Right atrium auricular region (tissue), 2 donors: ENCODE results near the gene PIK3C3. TPM values are rescaled to one million over a fixed set of nuclear protein-coding genes. Genes with fewer than 3 reads are reported as not detected.

Source experiments
- DNase-seq: peaks from one replicate; pipeline ENCODE4 v3.0.0-alpha.2; 2019; ENCODE audit warnings: low spot score
- H3K27ac ChIP-seq, 2 donors: fragments of 200-600 bp; sonication (generic); 1 replicate in 1 of 2; 2 replicates in 1 of 2; pipeline ENCODE4 v1.5.1; 2016 to 2019
- H3K27me3 ChIP-seq, 2 donors: fragments of 200-600 bp; sonication (generic); one replicate each; pipeline versions ENCODE4 v1.5.1 to v1.6.0; 2017 to 2019
- H3K36me3 ChIP-seq: fragments of 200-600 bp; sonication (generic); one replicate; pipeline ENCODE4 v1.5.1; 2016
- H3K4me1 ChIP-seq, 2 donors: fragments of 200-600 bp; sonication (generic); one replicate each; pipeline versions ENCODE4 v1.5.1 to v1.6.0; 2017 to 2019
- H3K4me3 ChIP-seq, 2 donors: fragments of 200-600 bp; sonication (generic); 1 replicate in 1 of 2; 2 replicates in 1 of 2; pipeline ENCODE4 v1.5.1; 2017 to 2019; ENCODE audit warnings: mild to moderate bottlenecking in 1 of 2, moderate library complexity in 1 of 2
- H3K9me3 ChIP-seq, 2 donors: fragments of 200-600 bp; sonication (generic); one replicate each; pipeline ENCODE4 v1.5.1; 2019
- CTCF ChIP-seq, 2 donors: fragments of 200-600 bp; sonication (generic); IDR thresholded peaks; one replicate each; pipeline ENCODE4 v1.5.1; 2019; ENCODE audit warnings: antibody characterized with exemption in 2 of 2
- total RNA-seq, 2 donors: library from RNA; depleted of rRNA; stranded (reverse); fragments of >200 nt; gene quantifications; one replicate each; pipeline ENCODE4 v1.1.0, GENCODE V29; 2016

PIK3C3 gene
- total RNA-seq, 2 donors from 2014 or later: 17.9 to 32.2 TPM

- no peak for DNase-seq
- Histone ChIP-seq H3K27me3 (no peaks in the 10 kb centered on the region), H3K9me3 (no peaks in the 10 kb centered on the region), H3K4me1 (no peaks in the 10 kb centered on the region), H3K4me3 (no peak overlapping the region), H3K27ac (no peak overlapping the region), H3K36me3 (no peaks in the 10 kb centered on the region)
- no peak for TF ChIP-seq CTCF (IDR thresholded peaks at IDR 0.05)
Observed at GRCh38 chr18:41936471-41937134, 18.4 kb upstream of the PIK3C3 start.

- DNase-seq: no peak
- no peaks in the 10 kb centered on the region for H3K9me3 ChIP-seq
- TF ChIP-seq CTCF (IDR thresholded peaks at IDR 0.05): no peak
- H3K4me3 ChIP-seq: no peak overlapping the region
- no peak overlapping the region for H3K27ac ChIP-seq
- no peaks in the 10 kb centered on the region for H3K27me3 ChIP-seq
- H3K36me3 ChIP-seq: no peaks in the 10 kb centered on the region
- no peaks in the 10 kb centered on the region for H3K4me1 ChIP-seq
Observed at GRCh38 chr18:41938445-41938844, 16.6 kb upstream of the PIK3C3 start.

GRCh38 chr18:41939326-41939725 lies 15.7 kb upstream of the PIK3C3 start:
- H3K9me3 ChIP-seq: no peaks in the 10 kb centered on the region

GRCh38 chr18:41940506-41941215 lies 14.4 kb upstream of the PIK3C3 start:
- H3K36me3 ChIP-seq: no peaks in the 10 kb centered on the region
- no peak overlapping the region for H3K4me3 ChIP-seq
- H3K4me1 ChIP-seq: no peaks in the 10 kb centered on the region
- TF ChIP-seq CTCF (IDR thresholded peaks at IDR 0.05): no peak
- no peak for DNase-seq
- no peaks in the 10 kb centered on the region for H3K27me3 ChIP-seq
- no peak overlapping the region for H3K27ac ChIP-seq
- H3K9me3 ChIP-seq: no peaks in the 10 kb centered on the region

More at GRCh38 chr18:41939326-41939725, 15.7 kb upstream of the PIK3C3 start:
- Histone ChIP-seq H3K27ac (no peak overlapping the region), H3K27me3 (no peaks in the 10 kb centered on the region), H3K4me3 (no peak overlapping the region), H3K4me1 (no peaks in the 10 kb centered on the region), H3K36me3 (no peaks in the 10 kb centered on the region)
- DNase-seq: no peak
- TF ChIP-seq CTCF (IDR thresholded peaks at IDR 0.05): no peak

- Histone ChIP-seq H3K27me3 (no peaks in the 10 kb centered on the region), H3K27ac (no peak overlapping the region), H3K9me3 (no peaks in the 10 kb centered on the region), H3K4me3 (no peak overlapping the region), H3K36me3 (no peaks in the 10 kb centered on the region), H3K4me1 (no peaks in the 10 kb centered on the region)
- no peak for TF ChIP-seq CTCF (IDR thresholded peaks at IDR 0.05)
- DNase-seq: no peak
Observed at GRCh38 chr18:41942254-41942653, 12.8 kb upstream of the PIK3C3 start.
